ENCODE measurements around the gene PRDM16. TPM values are rescaled to one million over a fixed set of nuclear protein-coding genes. Genes with fewer than 3 reads are reported as not detected.

Gene PRDM16
- total RNA-seq, 1 experiment from 2014 or later = 0.17 TPM

DNA sequence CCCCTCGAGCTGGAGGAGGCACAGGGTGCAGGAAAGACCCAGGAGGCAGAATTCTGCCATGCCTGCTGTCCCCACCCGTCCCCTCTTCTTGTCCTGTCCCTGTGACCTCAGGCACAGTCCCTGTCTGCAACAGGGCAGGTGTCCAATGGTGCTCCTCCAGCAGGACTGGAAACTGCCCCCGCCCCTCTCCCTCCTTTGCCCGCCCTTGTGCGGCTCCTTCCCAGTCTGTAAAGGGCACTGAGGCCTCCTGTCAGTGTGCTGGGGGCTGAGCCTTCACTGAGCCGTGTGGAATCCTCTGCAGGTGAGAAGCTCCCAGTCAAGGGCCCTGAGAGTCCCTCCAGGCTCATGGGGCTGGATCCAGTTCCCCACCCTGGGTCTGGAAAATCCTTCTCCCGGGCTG lies 28.9 kb downstream of the PRDM16 start:
- peaks cover 2 to 17% of the 10 kb centered on the region in 2 experiments for H3K4me1 Mint-ChIP-seq
- no peaks in the 10 kb centered on the region; the same call in none of the 2 replicates for H3K27me3 Mint-ChIP-seq (ENCODE audit: low read depth)
- no peaks in the 10 kb centered on the region for H3K27me3 ChIP-seq (ENCODE audit: insufficient read depth, low read length)
- no peak overlapping the region for H3T11ph ChIP-seq (ENCODE audit: low read length)
- H3K4me1 ChIP-seq (ENCODE audit: insufficient read depth, low read length) = no peaks in the 10 kb centered on the region
- H3K27ac Mint-ChIP-seq = no peak overlapping the region
- H3K9me3 Mint-ChIP-seq = no peaks in the 10 kb centered on the region
- H3K4ac ChIP-seq (ENCODE audit: low read depth, low read length) = no peak overlapping the region
- no CpG with 5 or more reads among the region's 7 CpGs for WGBS (ENCODE audit: extremely low coverage, insufficient read length, low lambda C conversion rate)
- no peaks in the 10 kb centered on the region for H3K79me1 ChIP-seq (ENCODE audit: insufficient read depth, low read depth, low read length, poor library complexity, severe bottlenecking)
- no peak overlapping the region for H3K9ac ChIP-seq (ENCODE audit: extremely low read depth, insufficient read length, low read length)
- no peak overlapping the region for H2AK5ac ChIP-seq (ENCODE audit: insufficient read length, low read length)
- no peak overlapping the region for H4K8ac ChIP-seq (replicated peaks; ENCODE audit: insufficient read length, low read depth, low read length)
- H3K36me3 Mint-ChIP-seq (ENCODE audit: insufficient read depth in 1 of 3, low read depth in 3 of 3) = no peaks in the 10 kb centered on the region
- no peaks in the 10 kb centered on the region for H3K79me2 ChIP-seq (ENCODE audit: insufficient read depth, low read length)
- no peaks in the 10 kb centered on the region for H4K20me1 ChIP-seq (ENCODE audit: control insufficient read depth, insufficient read depth, insufficient read length)
- no peak overlapping the region for H2BK20ac ChIP-seq (ENCODE audit: low read depth, low read length, poor library complexity, severe bottlenecking)
- no peak for DNase-seq
- no peak overlapping the region for H4K91ac ChIP-seq (ENCODE audit: insufficient read length, low read depth, low read length)
- no peak overlapping the region for H2BK120ac ChIP-seq (ENCODE audit: low read depth, low read length, poor library complexity, severe bottlenecking)
- H3K9me3 ChIP-seq (ENCODE audit: control insufficient read depth, low read depth, low read length) = no peaks in the 10 kb centered on the region
- H3K18ac ChIP-seq (ENCODE audit: insufficient read length, low read depth, low read length) = no peak overlapping the region
- no peak overlapping the region for H2BK15ac ChIP-seq (ENCODE audit: low read depth, low read length)
- no peak overlapping the region for H3K23ac ChIP-seq (ENCODE audit: insufficient read length, low read depth, low read length)
- H3K56ac ChIP-seq (ENCODE audit: insufficient read length, low read depth, low read length) = no peak overlapping the region
- no peak overlapping the region for H2AFZ ChIP-seq (ENCODE audit: low read length)
- H3K23me2 ChIP-seq (ENCODE audit: insufficient read length, low read depth, low read length, poor library complexity, severe bottlenecking) = no peaks in the 10 kb centered on the region
- H3K4me2 ChIP-seq (ENCODE audit: insufficient read depth, insufficient read length, low read length) = no peak overlapping the region
- H4K5ac ChIP-seq (ENCODE audit: insufficient read length, low read depth, low read length) = no peak overlapping the region
- no peak overlapping the region for H2BK12ac ChIP-seq (ENCODE audit: insufficient read length, low read depth, low read length)
- no peak overlapping the region for H3K4me3 Mint-ChIP-seq
- TF ChIP-seq, protein P1, sequence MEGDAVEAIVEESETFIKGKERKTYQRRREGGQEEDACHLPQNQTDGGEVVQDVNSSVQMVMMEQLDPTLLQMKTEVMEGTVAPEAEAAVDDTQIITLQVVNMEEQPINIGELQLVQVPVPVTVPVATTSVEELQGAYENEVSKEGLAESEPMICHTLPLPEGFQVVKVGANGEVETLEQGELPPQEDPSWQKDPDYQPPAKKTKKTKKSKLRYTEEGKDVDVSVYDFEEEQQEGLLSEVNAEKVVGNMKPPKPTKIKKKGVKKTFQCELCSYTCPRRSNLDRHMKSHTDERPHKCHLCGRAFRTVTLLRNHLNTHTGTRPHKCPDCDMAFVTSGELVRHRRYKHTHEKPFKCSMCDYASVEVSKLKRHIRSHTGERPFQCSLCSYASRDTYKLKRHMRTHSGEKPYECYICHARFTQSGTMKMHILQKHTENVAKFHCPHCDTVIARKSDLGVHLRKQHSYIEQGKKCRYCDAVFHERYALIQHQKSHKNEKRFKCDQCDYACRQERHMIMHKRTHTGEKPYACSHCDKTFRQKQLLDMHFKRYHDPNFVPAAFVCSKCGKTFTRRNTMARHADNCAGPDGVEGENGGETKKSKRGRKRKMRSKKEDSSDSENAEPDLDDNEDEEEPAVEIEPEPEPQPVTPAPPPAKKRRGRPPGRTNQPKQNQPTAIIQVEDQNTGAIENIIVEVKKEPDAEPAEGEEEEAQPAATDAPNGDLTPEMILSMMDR (conservative IDR thresholded peaks at IDR 0.05) = no peak
- H2BK5ac ChIP-seq (ENCODE audit: insufficient read length, low read length) = no peak overlapping the region
- H3K27ac ChIP-seq (ENCODE audit: insufficient read length, low read depth, low read length) = no peak overlapping the region
- H3K14ac ChIP-seq (ENCODE audit: insufficient read depth, low read length) = no peak overlapping the region

Data from H9 (cell line).